Erythroblast (primary cell): ENCODE results near the gene HIBADH.

Experiments
- GATA1 ChIP-seq: IDR thresholded peaks from 2 replicates; pipeline ENCODE4 v1.6.1; 2011; ENCODE audit warnings: low read depth, mild to moderate bottlenecking, control low read depth, low read length, moderate library complexity
- POLR2A ChIP-seq: IDR thresholded peaks from 2 replicates; pipeline ENCODE4 v1.6.1; 2011; ENCODE audit warnings: mild to moderate bottlenecking, low read length

DNA sequence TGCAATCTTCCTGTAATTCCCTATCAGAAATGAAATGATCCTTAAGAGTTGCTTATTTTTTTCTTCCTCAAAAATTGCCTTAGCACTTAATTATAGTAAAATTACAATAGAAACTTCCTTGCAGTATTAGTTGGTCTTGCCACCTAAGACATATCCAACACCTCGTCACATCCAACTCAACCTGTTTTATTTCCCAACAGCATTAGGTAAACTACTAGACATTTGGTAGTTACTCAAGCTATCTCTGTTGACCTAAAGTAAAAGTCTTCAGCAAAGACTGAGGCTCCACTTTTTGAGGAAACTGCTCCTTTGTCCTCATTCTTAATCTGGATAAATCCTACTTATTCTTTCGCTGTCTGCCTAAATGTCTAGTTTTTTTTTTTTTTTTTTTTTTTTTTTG lies 20.4 kb downstream of the HIBADH start:
- TF ChIP-seq POLR2A, result no peak
- no peak for TF ChIP-seq GATA1
